HG02623 (cell line): Measurements from ENCODE around the gene ZFP36.

Experiments used
- ATAC-seq: cut with Tn5 transposase; IDR thresholded peaks from one replicate; pipeline ENCODE4 v1.9.1; 2021; ENCODE audit warnings: moderate library complexity; ENCODE audit not compliant: unreplicated experiment

Gene ZFP36

GRCh38 chr19:39417463-39418181 lies 11.0 kb downstream of the ZFP36 start:
- ATAC-seq, result no peak

GRCh38 chr19:39419003-39419402 lies 12.4 kb downstream of the ZFP36 start:
- no peak for ATAC-seq

GRCh38 chr19:39420769-39421168 lies 14.1 kb downstream of the ZFP36 start:
- ATAC-seq, result no peak

GRCh38 chr19:39422020-39422419 lies 15.4 kb downstream of the ZFP36 start:
- ATAC-seq, result no peak

- no peak for ATAC-seq
Observed at GRCh38 chr19:39423258-39424086, 16.8 kb downstream of the ZFP36 start.

- ATAC-seq, result no peak
Observed at GRCh38 chr19:39424934-39425333, 18.3 kb downstream of the ZFP36 start.

- ATAC-seq, result no peak
Observed at GRCh38 chr19:39425744-39426143, 19.1 kb downstream of the ZFP36 start.

- ATAC-seq, result no peak
Observed at GRCh38 chr19:39426170-39426569, 19.5 kb downstream of the ZFP36 start.

- ATAC-seq, result no peak
Observed at GRCh38 chr19:39427707-39428106, 21.1 kb downstream of the ZFP36 start.

- ATAC-seq, result no peak
Observed at GRCh38 chr19:39428283-39429112, 21.9 kb downstream of the ZFP36 start.

GRCh38 chr19:39430675-39431593 lies 24.3 kb downstream of the ZFP36 start:
- ATAC-seq, result no peak

GRCh38 chr19:39432677-39433025 lies 26.0 kb downstream of the ZFP36 start:
- ATAC-seq, result no peak

- no peak for ATAC-seq
Observed at GRCh38 chr19:39433480-39434079, 26.9 kb downstream of the ZFP36 start.

GRCh38 chr19:39434123-39435076 lies 27.8 kb downstream of the ZFP36 start:
- no peak for ATAC-seq

GRCh38 chr19:39435499-39436349 lies 29.1 kb downstream of the ZFP36 start, which contains the start of gene RPS16:
Gene RPS16, minus strand, starts transcription at chr19:39435949. Its CDS starts 54 bp downstream, at chr19:39435895.
- ATAC-seq, result peak; percentile 84

- no peak for ATAC-seq
Observed at GRCh38 chr19:39436350-39436716, 29.7 kb downstream of the ZFP36 start.

- no peak for ATAC-seq
Observed at GRCh38 chr19:39438270-39438934, 31.8 kb downstream of the ZFP36 start.
